GM10847 (cell line): ENCODE measurements around the gene ARHGAP10.

Experiments
- POLR2A ChIP-seq: IDR thresholded peaks from 2 replicates; pipeline ENCODE4 v1.6.1; 2011; ENCODE audit not compliant: insufficient read length; ENCODE audit errors: extremely low read depth

ARHGAP10 gene

DNA sequence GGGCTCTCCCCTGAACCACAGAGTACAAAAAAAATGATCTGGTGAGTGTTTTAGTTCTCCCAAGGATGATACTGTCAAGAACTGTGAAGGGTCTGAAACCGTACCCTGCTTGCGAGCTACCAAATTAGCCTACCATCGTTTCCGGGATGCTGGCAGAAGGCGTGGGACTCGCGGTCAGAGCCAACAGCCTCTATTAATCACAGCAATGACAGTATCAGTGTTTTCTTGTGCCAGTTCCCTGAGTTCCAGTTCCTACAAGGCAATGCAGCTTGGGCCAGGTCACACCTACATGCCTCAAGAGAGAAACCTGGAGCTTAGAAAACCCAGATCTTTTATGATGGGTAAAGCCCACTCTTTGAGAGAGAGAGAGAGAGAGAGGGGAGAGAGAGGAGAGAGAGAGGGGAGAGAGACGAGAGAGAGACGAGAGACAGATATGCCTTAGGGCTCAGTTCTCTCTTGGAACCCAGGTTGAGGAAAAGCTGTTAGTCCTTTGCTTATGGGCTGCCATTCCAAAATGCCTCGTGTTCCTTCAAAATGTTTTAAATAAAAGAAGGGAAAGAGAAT is 327.8 kb downstream of the ARHGAP10 start:
- no peak for TF ChIP-seq POLR2A

GRCh38 chr4:148060264-148061140 is 328.6 kb downstream of the ARHGAP10 start:
- no peak for TF ChIP-seq POLR2A

GRCh38 chr4:148061141-148061481 is 329.2 kb downstream of the ARHGAP10 start:
- TF ChIP-seq POLR2A: no peak

DNA sequence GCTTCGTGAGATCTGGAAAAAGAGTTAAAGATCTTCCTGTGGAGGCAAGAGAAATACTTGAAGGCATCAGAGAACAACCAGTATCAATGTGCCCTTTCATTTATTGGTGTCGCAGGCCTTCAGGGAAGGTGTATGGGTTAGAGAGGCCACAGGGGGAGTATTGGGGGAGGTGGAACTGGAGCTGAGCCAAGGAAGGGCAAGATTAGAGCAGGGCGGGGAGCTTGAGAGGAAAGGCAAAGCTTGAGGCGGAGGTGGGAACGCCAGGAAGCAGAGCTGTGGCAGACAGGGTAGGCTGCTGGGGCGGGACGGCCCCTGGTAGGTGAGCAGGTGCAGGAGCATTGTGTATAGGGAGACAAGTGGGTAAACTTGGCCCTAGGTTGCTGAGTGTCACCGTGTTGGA is 329.9 kb downstream of the ARHGAP10 start:
- TF ChIP-seq POLR2A: no peak

GRCh38 chr4:148062301-148062950 is 330.5 kb downstream of the ARHGAP10 start:
- TF ChIP-seq POLR2A: no peak

DNA sequence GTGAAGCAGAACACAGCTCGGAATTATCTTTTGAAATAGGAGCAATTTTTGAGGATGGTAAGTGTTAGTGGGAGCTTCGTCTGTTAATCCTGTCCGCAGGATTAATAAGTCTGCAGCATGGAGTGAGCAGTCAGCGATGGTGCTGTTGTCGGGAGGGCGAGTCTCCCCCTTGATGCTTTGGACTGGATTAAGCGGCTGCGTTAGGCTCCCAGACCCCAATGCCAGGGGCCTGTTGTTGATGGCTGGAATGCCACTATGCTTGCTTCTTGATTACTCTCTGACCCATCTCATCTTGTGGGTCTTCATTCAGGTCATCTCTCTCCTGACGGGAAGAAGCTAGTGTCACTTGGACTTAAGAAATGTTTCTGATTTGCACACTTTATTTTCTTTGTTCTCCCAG is 332.6 kb downstream of the ARHGAP10 start:
- TF ChIP-seq POLR2A: no peak

GRCh38 chr4:148065075-148065474 is 333.2 kb downstream of the ARHGAP10 start:
- no peak for TF ChIP-seq POLR2A

DNA sequence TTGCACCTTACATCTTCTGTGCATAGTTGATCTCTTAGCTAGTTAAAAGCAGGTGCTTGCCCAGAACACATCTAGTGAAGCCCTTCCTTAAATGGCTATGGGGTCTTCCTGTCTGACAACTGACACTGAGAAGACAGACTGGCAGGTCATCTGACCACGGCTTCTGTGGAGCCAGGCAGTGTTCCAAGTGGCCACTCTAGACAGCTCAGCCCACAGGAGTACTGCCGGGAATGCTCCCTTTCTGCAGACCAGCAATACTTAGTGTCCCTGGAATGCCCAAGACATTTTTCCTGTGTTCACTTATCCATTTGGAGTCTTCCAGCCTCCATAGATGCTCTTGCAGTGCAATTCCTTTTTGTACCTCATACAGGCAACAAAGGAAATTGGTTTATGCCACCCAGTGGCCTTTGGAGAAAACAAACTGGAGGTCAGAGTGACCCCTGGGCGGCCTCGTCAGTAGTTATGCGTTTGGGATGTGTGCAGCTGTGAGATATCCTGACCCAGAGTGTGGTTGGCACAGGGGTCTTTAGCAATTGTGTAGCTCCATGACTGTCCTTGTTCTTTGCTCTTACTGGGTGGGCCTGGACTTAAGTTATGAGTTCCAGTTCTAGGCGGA is 335.5 kb downstream of the ARHGAP10 start:
- no peak for TF ChIP-seq POLR2A

- no peak for TF ChIP-seq POLR2A
These were observed 336.4 kb downstream of the ARHGAP10 start for GRCh38 chr4:148068065-148068911.

GRCh38 chr4:148069086-148069894 is 337.4 kb downstream of the ARHGAP10 start:
- TF ChIP-seq POLR2A: no peak

- TF ChIP-seq POLR2A: no peak
These were observed 337.9 kb downstream of the ARHGAP10 start for GRCh38 chr4:148069895-148070178.

DNA sequence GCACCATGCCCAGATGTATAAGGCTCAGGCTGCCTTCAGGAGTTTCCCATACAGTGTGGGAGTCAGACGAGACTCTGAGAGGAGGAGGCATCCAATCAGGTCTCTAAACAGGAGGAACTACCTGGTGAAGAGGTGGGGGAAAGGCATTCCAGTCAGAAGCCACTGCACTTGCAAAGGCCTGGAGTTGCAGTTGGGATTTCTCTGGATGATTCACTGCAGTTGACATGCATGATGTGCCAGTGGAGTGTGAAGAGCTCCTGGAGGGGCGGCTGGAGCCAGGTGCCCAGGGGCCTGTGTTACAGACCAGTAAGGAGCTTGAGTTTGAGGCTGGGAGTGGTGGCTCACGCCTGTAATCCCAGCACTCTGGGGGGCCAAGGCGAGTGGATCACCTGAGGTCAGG is 339.1 kb downstream of the ARHGAP10 start:
- TF ChIP-seq POLR2A: no peak

DNA sequence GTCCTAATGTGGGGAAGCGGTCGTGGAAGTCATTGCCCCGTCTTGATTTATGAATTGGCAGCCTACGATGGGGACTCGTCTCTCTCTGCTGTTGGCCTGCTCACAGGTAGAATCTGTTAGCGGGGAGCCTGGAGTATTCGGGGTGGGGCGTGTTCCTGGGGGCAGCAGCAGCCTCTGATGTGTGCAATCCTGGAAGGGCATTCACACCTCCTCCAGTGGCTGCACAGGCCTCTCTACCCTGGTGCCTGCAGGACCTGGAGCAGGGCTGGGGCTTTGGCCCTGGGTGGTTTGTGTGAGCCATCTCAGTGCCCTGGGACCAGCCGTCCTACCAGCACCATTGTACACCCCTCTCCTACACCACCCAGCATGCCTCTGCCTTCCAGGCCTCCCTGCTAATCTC is 340.9 kb downstream of the ARHGAP10 start:
- TF ChIP-seq POLR2A: no peak

- no peak for TF ChIP-seq POLR2A
These were observed 341.5 kb downstream of the ARHGAP10 start for GRCh38 chr4:148073349-148073748.
